ENCODE measurements around the gene TEKT3.

The TEKT3 gene

DNA sequence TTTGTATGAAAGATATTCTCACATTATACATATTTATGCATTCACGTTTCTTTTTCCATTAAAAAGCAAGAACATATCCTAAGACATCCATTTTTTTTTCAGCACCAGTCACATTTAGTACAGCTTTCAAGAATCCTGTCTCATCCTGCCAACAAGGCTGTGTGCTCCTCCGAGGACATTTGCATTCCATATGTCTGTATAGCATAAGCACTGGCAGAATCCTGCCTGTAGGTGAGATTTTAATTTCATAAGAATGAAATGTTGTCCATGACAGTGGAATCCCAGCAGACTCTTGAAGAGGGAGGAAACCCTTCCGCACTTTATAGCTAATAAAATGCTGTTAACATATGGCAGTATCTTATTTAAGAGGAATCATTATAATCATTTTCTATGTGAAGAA lies 73.4 kb downstream of the TEKT3 start:
- no peak for DNase-seq (ENCODE audit: low read depth in 2 of 3, low spot score in 2 of 3)

DNA sequence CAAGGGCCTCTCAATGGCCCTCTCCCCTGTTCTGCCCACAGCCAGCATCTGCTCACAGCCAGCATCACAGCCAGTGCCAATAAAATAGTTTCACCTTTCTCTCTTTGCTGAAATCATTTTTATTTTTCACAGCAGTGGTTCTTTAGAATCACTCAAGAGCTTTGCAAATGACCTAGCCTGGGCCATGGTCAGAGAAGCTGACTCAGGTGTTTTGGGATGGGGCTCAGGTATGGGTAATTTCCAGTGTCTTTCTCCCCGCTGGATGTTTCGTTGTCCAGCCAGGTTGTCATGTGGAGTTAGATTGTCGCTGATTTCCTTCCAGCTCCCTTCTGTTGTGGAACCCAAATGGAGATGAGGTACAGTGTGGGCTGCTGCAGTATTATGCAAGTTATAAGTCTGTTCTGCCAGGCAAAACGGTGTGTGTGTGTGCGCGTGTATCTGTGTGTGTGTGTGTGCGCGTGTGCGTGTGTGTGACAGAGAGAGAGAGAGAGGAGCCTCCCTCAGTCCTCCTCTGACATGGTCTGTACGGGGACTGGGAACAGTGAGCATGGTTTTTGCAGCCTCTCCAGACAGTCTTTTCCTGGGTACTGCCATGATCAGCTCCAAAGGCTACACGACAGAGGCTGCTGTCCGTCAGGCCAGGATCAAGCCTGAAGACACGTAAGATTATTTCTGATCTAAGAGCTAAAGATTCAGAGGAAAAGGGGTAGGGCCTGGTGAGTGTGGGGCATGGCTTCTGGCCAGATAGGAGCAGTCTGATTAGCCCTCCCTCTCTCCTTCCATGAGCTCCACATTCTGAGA lies 74.9 kb downstream of the TEKT3 start:
- no peak for DNase-seq (ENCODE audit: low read depth in 2 of 3, low spot score in 2 of 3)

DNA sequence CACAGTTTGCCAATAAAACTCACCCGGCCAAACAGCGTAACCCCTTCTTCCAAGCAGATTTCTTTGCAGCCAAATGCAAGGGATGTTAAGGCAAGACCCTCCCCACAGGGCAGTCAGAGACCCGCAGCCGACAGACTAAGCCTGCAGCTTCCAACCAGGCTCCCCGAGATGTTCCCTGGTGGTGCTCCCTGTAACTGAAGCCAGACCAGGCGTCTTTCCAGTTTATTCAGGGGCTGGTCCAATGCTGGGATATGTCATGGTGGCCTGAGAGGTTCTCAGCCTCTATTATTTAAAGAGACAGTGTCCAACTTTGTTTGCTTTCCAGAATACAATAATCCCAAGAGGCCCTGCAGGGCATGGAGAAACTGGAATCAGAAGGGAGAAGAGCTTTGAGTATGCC lies 76.3 kb downstream of the TEKT3 start, which contains the start of gene PMP22:
Gene PMP22, minus strand, starts transcription at position 196 of the 400 bp plus-strand sequence. CDS start 4,599 bp downstream, outside the sequence.
- DNase-seq (ENCODE audit: low read depth in 2 of 3, low spot score in 2 of 3), result no peak

DNA sequence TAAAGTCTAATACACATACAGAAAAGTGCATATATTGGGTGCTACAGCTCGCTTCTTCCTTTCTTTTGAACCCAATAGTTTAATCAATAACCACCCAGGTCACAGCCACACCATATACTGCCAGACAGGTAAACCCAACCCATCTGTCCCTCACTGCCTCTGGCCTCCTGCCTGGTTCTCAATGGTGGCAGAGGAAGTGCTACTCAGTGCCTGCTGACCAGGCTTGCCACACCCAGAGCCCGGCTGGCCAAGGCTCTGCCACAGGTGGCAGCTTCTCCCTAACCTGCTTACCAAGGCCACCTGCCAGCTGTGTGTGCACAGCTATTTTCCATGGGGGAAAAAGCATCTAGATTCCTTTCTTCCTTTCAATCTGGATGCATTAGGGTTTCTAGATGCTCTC lies 76.9 kb downstream of the TEKT3 start:
- DNase-seq (ENCODE audit: low read depth in 2 of 3, low spot score in 2 of 3), result no peak

DNA sequence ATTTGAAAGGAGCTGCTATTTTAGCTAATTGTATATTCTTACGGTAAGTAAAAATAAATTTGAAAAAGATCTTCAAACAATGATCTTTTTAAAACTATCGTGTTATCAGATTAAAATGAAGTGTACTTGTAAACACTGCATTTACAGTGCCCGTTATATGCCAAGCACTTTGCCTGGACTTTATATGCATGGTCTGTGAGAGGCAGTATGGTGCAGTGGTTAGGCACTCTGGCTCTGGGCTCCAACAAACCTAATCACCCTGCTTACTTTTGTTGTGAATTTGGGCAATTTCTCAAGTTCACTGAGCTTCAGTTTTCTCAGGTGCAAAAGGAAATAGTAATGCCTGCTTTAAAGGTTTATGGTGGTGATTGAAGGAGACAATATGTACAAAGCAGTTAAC lies 77.7 kb downstream of the TEKT3 start:
- no peak for DNase-seq (ENCODE audit: low read depth in 2 of 3, low spot score in 2 of 3)

DNA sequence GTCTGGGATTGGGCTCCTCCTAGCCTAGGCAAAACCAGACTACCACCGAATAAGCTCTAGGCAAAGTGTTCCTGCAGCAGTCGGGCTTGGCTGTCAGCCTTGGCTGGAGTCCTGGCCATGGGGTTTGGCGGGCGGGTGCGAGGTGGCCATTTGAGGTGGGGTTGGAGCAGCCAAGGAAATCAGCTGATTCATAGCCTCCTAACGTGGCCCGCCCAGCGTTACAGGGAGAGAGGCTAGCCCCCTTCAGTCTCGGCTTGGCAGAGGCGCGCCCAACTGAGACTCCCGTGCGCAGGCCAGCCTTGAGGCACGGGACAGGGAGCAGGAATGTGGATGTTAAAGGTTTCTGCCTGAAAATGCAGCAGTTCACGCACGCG lies 78.2 kb downstream of the TEKT3 start:
- DNase-seq (ENCODE audit: low read depth in 2 of 3, low spot score in 2 of 3), result no peak

DNA sequence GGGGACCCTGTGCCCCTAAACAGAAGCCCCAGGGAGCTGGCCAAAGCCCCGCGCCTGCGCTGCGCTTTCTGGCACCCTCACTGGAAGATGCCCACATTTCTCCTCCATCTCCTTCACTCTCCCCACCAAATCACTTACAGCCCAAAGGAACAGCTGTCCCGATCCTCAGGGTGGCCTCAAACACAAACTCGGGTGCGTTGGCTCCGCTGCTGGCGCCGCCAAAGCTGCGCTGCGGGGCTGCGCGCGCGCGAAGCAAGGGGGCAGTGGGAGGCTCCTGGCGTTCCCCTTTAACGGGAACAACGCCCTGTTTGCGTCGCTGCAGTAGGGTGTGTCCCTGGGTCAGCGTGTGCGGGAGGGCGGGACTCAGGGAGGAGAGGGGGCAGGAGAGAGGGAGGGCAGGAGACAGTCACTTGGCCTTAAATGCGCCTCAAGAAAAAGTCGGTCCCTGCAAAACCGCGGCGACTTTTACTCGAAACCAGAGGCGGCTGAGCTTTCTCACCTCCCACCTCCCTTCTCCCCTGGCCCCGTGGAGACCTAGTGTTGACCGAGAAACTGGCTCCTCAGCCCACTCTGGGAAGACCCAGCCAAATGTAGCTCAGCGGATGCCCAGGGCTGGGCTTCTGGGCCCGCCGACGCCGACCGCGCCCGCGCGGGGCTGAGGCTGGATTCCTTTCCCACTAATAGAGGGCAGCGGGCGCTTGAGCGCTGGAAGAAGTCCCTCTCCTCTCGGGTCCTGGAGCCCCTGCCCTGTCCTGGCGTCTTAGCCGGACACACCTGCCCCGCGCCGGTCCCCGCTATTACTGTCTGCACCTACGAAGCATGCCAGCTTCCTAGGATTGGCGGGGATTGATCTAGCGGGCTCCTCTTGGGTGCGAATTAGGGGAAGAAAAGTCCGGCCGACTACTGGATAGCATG lies 78.8 kb downstream of the TEKT3 start:
- DNase-seq (ENCODE audit: low read depth in 2 of 3, low spot score in 2 of 3), result peak in 1 of 3 experiments; percentile 17

DNA sequence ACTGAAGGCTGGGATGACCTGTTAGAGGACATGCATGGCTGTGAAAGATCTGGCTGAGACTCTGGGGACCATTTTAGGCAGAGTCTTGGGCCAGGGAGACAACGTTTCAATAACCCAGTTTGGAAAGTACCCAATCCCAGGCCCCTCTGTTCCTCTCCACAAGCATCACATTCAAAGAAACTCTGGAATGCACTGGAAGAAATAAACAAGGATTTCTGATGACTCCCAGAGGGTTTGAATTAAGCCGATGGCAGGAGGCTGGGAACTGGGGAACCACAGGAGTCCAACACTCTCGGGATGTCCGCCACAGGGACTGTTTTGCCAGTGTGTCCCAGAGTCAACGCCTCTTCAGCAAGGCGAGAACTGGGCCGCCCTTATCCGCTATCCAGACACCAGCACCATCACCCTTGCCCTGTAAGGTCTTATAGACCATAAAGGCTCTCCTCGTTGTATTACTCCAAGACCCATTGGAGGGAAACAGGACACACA lies 79.6 kb downstream of the TEKT3 start:
- no peak for DNase-seq (ENCODE audit: low read depth in 2 of 3, low spot score in 2 of 3)

DNA sequence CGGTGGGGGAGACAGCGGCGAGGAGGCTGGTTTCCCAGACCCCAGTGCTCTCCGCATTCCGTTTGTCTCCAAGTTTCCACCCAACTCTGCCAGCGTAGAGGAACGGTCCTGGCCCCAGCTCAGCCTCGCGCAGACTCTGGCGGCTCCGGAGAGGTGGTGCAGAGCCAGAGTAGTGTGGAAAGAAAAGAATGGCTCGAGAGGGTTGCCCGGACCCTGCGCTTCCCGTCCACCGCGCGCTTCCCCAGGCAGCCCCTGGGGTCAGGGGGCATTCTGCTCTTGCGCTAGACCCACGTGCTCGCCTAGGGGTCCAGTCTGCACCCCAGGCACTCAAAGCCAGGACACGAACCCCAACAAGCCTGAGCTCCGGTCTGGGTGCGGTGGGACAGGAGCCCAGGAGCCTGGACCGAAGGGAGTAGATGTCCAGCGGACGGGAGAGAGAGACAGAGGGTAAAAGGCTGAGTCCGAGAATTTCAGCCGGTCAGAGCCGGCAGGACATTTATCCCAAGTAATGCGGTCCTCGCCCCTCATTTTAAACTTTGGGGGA lies 80.1 kb downstream of the TEKT3 start:
- no peak for DNase-seq (ENCODE audit: low read depth in 2 of 3, low spot score in 2 of 3)

DNA sequence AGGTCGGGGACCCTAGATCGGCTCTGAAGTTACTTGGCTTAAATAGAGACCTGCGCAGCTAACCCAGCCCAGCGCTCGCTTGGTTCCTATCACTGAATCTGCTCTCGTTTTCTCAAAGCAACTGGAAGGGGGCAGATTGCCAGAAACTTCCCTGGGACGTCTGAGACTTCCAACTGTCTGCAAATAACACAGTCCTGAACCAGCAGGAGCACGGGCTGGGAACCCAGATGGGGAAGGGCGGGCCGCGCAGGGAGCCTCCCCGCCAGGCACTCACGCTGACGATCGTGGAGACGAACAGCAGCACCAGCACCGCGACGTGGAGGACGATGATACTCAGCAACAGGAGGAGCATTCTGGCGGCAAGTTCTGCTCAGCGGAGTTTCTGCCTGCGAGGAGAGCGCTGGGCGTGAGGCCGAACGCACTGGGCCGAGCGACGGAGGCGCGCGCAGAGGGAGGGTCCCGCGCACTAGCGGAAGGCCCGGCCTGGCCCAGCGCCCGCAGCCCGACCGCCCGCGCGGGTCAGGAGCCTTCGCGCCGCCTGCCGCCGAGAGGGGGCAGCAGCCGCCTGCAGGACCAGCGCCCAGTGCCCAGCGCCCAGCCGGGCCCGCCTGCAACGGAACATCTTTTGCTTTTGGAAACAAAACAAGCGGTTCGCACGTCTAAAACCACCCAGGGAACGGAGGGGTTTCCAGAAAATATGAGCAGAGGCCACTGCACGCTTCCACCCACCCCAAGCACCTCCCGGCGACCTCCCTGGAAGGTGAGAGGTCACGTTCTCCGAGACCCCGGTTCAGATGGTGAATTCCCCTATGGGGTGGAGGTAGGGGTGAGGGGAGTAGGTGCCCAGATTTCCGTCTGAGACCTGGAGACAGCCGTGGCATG lies 80.8 kb downstream of the TEKT3 start:
- DNase-seq (ENCODE audit: low read depth in 2 of 3, low spot score in 2 of 3), result peak; percentile 25 to 53 (median 36)

DNA sequence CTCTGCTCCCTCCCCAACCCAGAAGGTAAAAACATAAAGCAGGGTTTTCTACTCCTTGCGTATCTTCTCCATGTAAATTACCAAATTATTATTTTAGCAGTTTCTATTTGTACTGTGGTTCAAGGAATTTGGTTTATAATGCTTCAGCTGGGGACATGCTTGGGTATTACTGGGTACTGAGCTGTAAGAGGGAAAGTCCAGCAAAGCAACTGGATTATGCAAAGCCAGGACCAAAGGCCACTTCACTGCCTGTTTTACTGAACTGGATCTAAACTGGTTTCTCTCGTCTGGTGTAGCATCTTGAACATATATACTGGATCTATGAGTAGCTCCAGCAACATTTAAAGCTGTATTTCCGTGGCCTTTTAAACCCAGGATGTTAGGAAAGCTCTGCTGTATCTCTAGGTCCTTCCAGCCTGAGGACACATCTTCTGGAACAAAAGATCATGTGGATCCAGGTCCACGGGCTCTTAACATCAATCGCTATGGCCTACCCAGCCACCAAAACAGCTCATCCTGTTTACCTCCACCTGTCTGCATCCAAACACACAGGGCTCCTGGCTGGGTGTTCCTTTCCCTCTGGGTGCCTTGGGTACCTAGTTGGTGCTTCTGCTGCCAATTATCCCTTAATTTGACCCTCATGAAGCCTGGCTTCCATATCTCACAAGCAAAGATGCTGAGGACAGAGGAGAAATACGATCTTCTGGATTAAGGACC lies 83.4 kb downstream of the TEKT3 start:
- no peak for DNase-seq (ENCODE audit: low read depth in 2 of 3, low spot score in 2 of 3)

DNA sequence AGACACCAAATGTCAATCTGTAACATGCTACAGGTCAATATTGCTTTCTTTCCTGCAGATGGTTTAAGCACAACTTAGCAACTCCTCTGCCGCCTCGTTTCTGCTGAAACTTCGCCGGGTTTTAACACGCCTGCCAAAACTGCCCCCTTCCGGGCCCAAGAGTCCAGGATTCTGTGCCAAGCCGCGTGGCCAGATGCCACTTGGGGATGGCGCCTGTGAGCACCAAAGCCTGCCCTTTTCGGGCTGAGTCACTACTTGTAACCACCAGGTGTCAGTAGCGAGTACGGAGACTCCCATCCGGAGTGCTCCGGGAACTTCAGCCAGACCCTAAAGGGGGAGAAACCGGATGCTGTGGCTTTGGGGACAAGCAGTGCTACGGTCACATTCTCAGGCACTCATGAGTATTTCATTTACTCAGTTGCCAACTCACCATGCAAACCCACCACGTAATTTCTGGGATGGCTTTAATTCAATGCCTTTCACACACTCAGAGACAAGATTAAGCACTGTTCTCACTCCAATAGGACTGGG lies 84.1 kb downstream of the TEKT3 start:
- DNase-seq (ENCODE audit: low read depth in 2 of 3, low spot score in 2 of 3), result peak in 2 of 3 experiments; percentile 31 to 44

DNA sequence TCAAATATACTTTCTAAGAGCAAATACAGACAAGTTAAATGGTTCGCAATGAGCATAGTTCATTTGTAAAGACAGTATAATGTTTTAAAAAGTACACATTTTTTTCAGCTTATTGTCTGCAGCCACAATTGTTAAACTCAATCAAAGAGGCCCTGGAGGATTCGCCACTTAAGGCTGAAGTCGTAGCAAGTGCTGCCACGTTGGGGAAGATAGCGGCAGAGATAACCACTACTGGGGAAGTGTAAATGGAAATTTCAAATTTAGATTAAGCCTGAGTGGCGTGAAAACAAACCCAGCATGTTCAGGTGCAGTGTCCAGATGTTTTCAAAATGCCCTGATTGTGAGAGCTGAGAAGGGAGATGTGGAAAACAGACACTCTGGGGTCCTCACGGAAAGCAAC lies 84.7 kb downstream of the TEKT3 start:
- DNase-seq (ENCODE audit: low read depth in 2 of 3, low spot score in 2 of 3), result no peak

DNA sequence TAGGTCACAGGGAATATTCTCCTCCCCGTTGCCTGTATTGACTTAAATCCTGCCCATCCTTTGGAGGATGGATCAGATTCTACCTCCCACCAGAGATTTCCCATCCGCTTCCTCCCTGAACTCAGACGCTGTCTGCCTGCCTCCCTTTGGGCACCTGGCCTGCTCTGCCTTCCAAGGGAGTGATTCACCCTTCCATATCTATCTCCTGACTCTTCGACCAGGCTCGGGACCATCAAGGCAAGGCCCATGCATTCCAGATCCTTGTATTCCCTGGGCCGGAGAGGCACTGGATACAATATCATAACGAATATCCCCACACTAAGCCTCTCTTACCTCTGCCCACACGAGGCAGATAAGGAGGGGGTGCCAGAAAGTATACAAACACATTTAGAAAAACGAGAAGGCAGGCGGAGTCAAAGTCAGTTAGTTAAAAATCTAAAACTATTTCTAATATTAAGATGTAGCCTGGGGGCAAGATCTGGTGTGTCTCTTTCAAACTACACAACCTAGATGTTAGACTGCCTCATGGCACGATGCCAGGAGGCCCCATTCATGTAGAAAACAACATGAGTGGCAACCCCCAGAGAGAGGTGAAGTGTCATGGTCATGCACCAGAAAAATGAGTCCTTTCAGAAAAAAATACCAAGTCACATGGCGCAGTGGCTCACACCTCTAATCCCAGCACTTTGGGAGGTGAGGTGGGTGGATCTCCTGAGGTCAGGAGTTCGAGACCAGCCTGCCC lies 85.5 kb downstream of the TEKT3 start:
- no peak for DNase-seq (ENCODE audit: low read depth in 2 of 3, low spot score in 2 of 3)

All from activated CD8-positive, alpha-beta memory T cell treated with anti-CD3 and anti-CD28 coated beads for 48 hours (primary cell).